CD4-positive, alpha-beta memory T cell (primary cell): ENCODE data around the gene CENATAC. TPM values are rescaled to one million over a fixed set of nuclear protein-coding genes. Genes with fewer than 3 reads are reported as not detected.

Source experiments
- CTCF ChIA-PET: fragments of 350-600 bp; sonication (Branson Sonifier 250); formaldehyde crosslinking; loops from one replicate; lab custom pipeline; 2021; ENCODE audit warnings: inconsistent platforms; ENCODE audit not compliant: partially characterized antibody; lab: Charles Lee
- POLR2A ChIA-PET: fragments of 350-600 bp; sonication (Branson Sonifier 250); formaldehyde crosslinking; loops from one replicate; lab custom pipeline; 2021; ENCODE audit not compliant: partially characterized antibody; lab: Charles Lee
- DNase-seq, 5 donors: peaks; one replicate each; pipeline versions ENCODE4 v3.0.0 to v3.0.0-alpha.2; 2020 to 2022; ENCODE audit warnings: mixed read lengths in 1 of 5
- H3K27ac ChIP-seq: one replicate; pipeline ENCODE4 v1.7.0; 2013; ENCODE audit warnings: low read depth, low read length
- H3K27me3 ChIP-seq: 2 replicates; pipeline ENCODE4 v1.7.0; 2013; ENCODE audit warnings: mild to moderate bottlenecking, low read length, moderate library complexity; ENCODE audit not compliant: insufficient read depth
- H3K36me3 ChIP-seq: 2 replicates; pipeline ENCODE4 v1.7.0; 2013; ENCODE audit warnings: mild to moderate bottlenecking, low read length, moderate library complexity; ENCODE audit not compliant: insufficient read depth
- H3K4me1 ChIP-seq: 2 replicates; pipeline ENCODE4 v1.7.0; 2013; ENCODE audit warnings: mild to moderate bottlenecking, low read length, moderate library complexity; ENCODE audit not compliant: insufficient read depth
- H3K4me3 ChIP-seq, 2 donors: one replicate each; pipeline ENCODE4 v1.7.0; 2013; ENCODE audit warnings: low read length in 2 of 2, mild to moderate bottlenecking in 1 of 2
- H3K9me3 ChIP-seq, 2 donors: one replicate each; pipeline ENCODE4 v1.7.0; 2013; ENCODE audit warnings: low read length in 2 of 2, control low read depth in 1 of 2; ENCODE audit not compliant: control insufficient read depth in 1 of 2
- H3K27ac Mint-ChIP-seq, 7 donors: one replicate each; pipeline ENCODE4 v1.8.0; 2020 to 2021; ENCODE audit warnings: mixed read lengths in 7 of 7, mild to moderate bottlenecking in 6 of 7, inconsistent platforms in 3 of 7, moderate library complexity in 3 of 7
- H3K27me3 Mint-ChIP-seq, 2 donors: one replicate each; pipeline ENCODE4 v1.8.0; 2020 to 2021; ENCODE audit warnings: mixed read lengths in 2 of 2
- H3K36me3 Mint-ChIP-seq, 2 donors: one replicate each; pipeline ENCODE4 v1.8.0; 2020 to 2021; ENCODE audit warnings: mixed read lengths in 2 of 2, inconsistent platforms in 1 of 2, mild to moderate bottlenecking in 1 of 2
- H3K4me1 Mint-ChIP-seq, 4 donors: one replicate each; pipeline ENCODE4 v1.8.0; 2020 to 2021; ENCODE audit warnings: mixed read lengths in 4 of 4, mild to moderate bottlenecking in 1 of 4
- H3K4me3 Mint-ChIP-seq, 8 donors: one replicate each; pipeline ENCODE4 v1.8.0; 2020 to 2021; ENCODE audit warnings: mixed read lengths in 8 of 8, mild to moderate bottlenecking in 7 of 8, moderate library complexity in 6 of 8, inconsistent platforms in 3 of 8
- H3K9me3 Mint-ChIP-seq, 8 donors: one replicate each; pipeline ENCODE4 v1.8.0; 2020 to 2021; ENCODE audit warnings: mixed read lengths in 8 of 8, mild to moderate bottlenecking in 5 of 8, inconsistent platforms in 3 of 8, moderate library complexity in 1 of 8
- intact Hi-C: fragments of 100-400 bp; cut with micrococcal nuclease; formaldehyde crosslinking; loops from one replicate; pipeline ENCODE4 v1.15.1; 2023
- polyA plus RNA-seq, 2 donors: library from polyadenylated mRNA; unstranded; fragments of 300-500 nt; fragmentation: Illumina TruSeq; gene quantifications; one replicate each; pipeline ENCODE4 v1.2.3, GENCODE V29; 2021
- total RNA-seq, 2 experiments: library from RNA; stranded (reverse); gene quantifications; one replicate each; pipeline ENCODE4 v1.2.3, GENCODE V29; 2021

CENATAC gene
- total and polyA plus RNA-seq, 4 experiments from 2014 or later: 13.3 to 114 (median 62.9) TPM

- ChIA-PET POLR2A (interaction anchor here (0.6 to 9.4 kb wide), 37 partner anchors 8 to 1839 kb away, joined by 3 to 170 read pairs (median 4); partner anchors contain the start of genes C2CD2L, CENATAC, CXCR5 and DDX6), CTCF (interaction anchor here (0.7 to 2.6 kb wide), 9 partner anchors 12 to 179 kb away, joined by 3 to 16 read pairs (median 3); partner anchors contain the start of genes CENATAC, DPAGT1, HYOU1 and SLC37A4)
- Mint-ChIP-seq H3K27me3 (no peaks in the 10 kb centered on the region), H3K36me3 (peaks cover 39 to 79% of the 10 kb centered on the region in 2 donors), H3K4me3 (peak within 1 kb of the TSS; percentile 94 to 100 (median 99)), H3K4me1 (peaks cover 21 to 73% (median 51%) of the 10 kb centered on the region in 4 donors), H3K27ac (peak within 1 kb of the TSS; percentile 98 to 100 (median 100)), H3K9me3 (no peaks in the 10 kb centered on the region)
- peak within 1 kb of the TSS; percentile 71 to 96 for H3K4me3 ChIP-seq
- DNase-seq: peak; percentile 96 to 98 (median 97)
- H3K36me3 ChIP-seq: peaks cover 47% of the 10 kb centered on the region
- H3K4me1 ChIP-seq: peaks cover 52% of the 10 kb centered on the region
- H3K9me3 ChIP-seq: no peaks in the 10 kb centered on the region
- H3K27me3 ChIP-seq: no peaks in the 10 kb centered on the region
- intact Hi-C loops: loop anchor here (1.0 to 5.0 kb wide), 9 partner anchors 12 to 581 kb away; partner anchors contain the start of genes CENATAC, DDX6, HINFP and HYOU1
- H3K27ac ChIP-seq: peak within 1 kb of the TSS; percentile 87
These were observed 20.4 kb downstream of the CENATAC start, which contains the start of the genes RPS25 and TRAPPC4 for GRCh38 chr11:119018074-119018938. TSS of gene RPS25 (minus strand) at chr11:119018343. CDS start at chr11:119018284, 59 bp downstream. TSS of gene TRAPPC4 (plus strand) at chr11:119018766. CDS start at chr11:119018796, 30 bp downstream.

- peaks cover 66% of the 10 kb centered on the region for H3K4me1 ChIP-seq
- peak overlapping the region; percentile 87 for H3K27ac ChIP-seq
- peaks cover 28 to 85% (median 57%) of the 10 kb centered on the region in 4 donors for H3K4me1 Mint-ChIP-seq
These were observed 22.1 kb downstream of the CENATAC start for GRCh38 chr11:119019996-119020395.

DNA sequence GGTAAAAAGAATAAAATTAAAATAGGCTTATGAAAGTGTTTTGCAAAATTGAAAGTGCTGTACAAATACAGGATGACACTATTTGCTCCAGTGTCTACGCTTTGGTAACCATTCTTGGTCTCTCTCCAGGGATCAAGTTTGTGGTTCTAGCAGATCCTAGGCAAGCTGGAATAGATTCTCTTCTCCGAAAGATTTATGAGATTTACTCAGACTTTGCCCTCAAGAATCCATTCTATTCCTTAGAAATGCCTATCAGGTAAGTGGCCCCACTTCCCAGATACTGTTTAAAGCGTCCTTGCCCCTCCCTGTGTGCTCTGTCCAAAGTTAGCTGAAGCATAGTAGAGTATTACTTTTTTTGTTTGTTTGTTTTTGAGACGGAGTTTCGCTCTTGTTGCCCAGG lies 23.7 kb downstream of the CENATAC start:
- no peaks in the 10 kb centered on the region for H3K9me3 ChIP-seq
- no peaks in the 10 kb centered on the region for H3K9me3 Mint-ChIP-seq
- peaks cover 24 to 72% (median 48%) of the 10 kb centered on the region in 4 donors for H3K4me1 Mint-ChIP-seq
- no peak overlapping the region for H3K27ac ChIP-seq
- no peaks in the 10 kb centered on the region for H3K27me3 Mint-ChIP-seq
- peak overlapping the region in 7 of 8 donors; percentile 17 to 100 (median 58) for H3K4me3 Mint-ChIP-seq
- no peak overlapping the region for H3K4me3 ChIP-seq
- H3K36me3 ChIP-seq: peaks cover 38% of the 10 kb centered on the region
- peaks cover 52% of the 10 kb centered on the region for H3K4me1 ChIP-seq
- no peak for DNase-seq
- peak overlapping the region in 5 of 7 donors; percentile 24 to 79 (median 58) for H3K27ac Mint-ChIP-seq
- intact Hi-C loops: no loop called here
- no peaks in the 10 kb centered on the region for H3K27me3 ChIP-seq
- CTCF ChIA-PET: interaction anchor here (1.2 kb wide), 1 partner anchor 35 kb away, joined by 4 read pairs; the partner anchor contains the start of gene HYOU1
- POLR2A ChIA-PET: interaction anchor here (0.8 to 9.3 kb wide), 5 partner anchors 7 to 185 kb away, joined by 3 to 135 read pairs (median 4); partner anchors contain the start of genes CBL, CENATAC and SLC37A4
- peaks cover 40 to 70% of the 10 kb centered on the region in 2 donors for H3K36me3 Mint-ChIP-seq

More at GRCh38 chr11:119019996-119020395, 22.1 kb downstream of the CENATAC start:
- no peaks in the 10 kb centered on the region for H3K27me3 Mint-ChIP-seq
- no peaks in the 10 kb centered on the region for H3K27me3 ChIP-seq
- H3K4me3 Mint-ChIP-seq: peak overlapping the region; percentile 94 to 100 (median 99)
- peak overlapping the region; percentile 98 to 100 (median 100) for H3K27ac Mint-ChIP-seq
- ChIA-PET CTCF (interaction anchor here (1.0 to 2.6 kb wide), 4 partner anchors 11 to 177 kb away, joined by 3 to 16 read pairs (median 5); partner anchors contain the start of gene SLC37A4), POLR2A (interaction anchor here (1.0 to 9.4 kb wide), 11 partner anchors 9 to 230 kb away, joined by 3 to 170 read pairs (median 13); partner anchors contain the start of genes C2CD2L, CENATAC, DDX6 and DPAGT1)
- intact Hi-C loops: loop anchor here (2.0 to 5.0 kb wide), 2 partner anchors 91 to 583 kb away; partner anchors contain the start of gene KMT2A
- H3K4me3 ChIP-seq: peak overlapping the region in 1 of 2 donors; percentile 71
- no peaks in the 10 kb centered on the region for H3K9me3 ChIP-seq
- DNase-seq: no peak
- H3K36me3 ChIP-seq: peaks cover 48% of the 10 kb centered on the region
- H3K9me3 Mint-ChIP-seq: no peaks in the 10 kb centered on the region
- peaks cover 43 to 81% of the 10 kb centered on the region in 2 donors for H3K36me3 Mint-ChIP-seq

GRCh38 chr11:119023741-119024140 lies 25.8 kb downstream of the CENATAC start:
- Histone ChIP-seq H3K36me3 (peaks cover 36% of the 10 kb centered on the region), H3K4me1 (peaks cover 47% of the 10 kb centered on the region), H3K27ac (no peak overlapping the region), H3K27me3 (no peaks in the 10 kb centered on the region), H3K9me3 (no peaks in the 10 kb centered on the region), H3K4me3 (no peak overlapping the region)
- peak overlapping the region in 2 of 8 donors; percentile 22 to 54 for H3K4me3 Mint-ChIP-seq
- no peaks in the 10 kb centered on the region for H3K27me3 Mint-ChIP-seq
- peaks cover 24 to 63% (median 44%) of the 10 kb centered on the region in 4 donors for H3K4me1 Mint-ChIP-seq
- no peaks in the 10 kb centered on the region for H3K9me3 Mint-ChIP-seq
- DNase-seq: no peak
- H3K27ac Mint-ChIP-seq: peak overlapping the region in 4 of 7 donors; percentile 1 to 58 (median 13)
- H3K36me3 Mint-ChIP-seq: peaks cover 34 to 50% of the 10 kb centered on the region in 2 donors
- intact Hi-C loops: no loop called here
- ChIA-PET CTCF (interaction anchor here (1.0 to 1.2 kb wide), 2 partner anchors 76 to 253 kb away, joined by 3 to 4 read pairs; no protein-coding TSS in a partner anchor), POLR2A (interaction anchor here (1.1 to 3.2 kb wide), 4 partner anchors 26 to 72 kb away, joined by 3 to 10 read pairs (median 6); partner anchors contain the start of genes CENATAC, HMBS and VPS11)

DNA sequence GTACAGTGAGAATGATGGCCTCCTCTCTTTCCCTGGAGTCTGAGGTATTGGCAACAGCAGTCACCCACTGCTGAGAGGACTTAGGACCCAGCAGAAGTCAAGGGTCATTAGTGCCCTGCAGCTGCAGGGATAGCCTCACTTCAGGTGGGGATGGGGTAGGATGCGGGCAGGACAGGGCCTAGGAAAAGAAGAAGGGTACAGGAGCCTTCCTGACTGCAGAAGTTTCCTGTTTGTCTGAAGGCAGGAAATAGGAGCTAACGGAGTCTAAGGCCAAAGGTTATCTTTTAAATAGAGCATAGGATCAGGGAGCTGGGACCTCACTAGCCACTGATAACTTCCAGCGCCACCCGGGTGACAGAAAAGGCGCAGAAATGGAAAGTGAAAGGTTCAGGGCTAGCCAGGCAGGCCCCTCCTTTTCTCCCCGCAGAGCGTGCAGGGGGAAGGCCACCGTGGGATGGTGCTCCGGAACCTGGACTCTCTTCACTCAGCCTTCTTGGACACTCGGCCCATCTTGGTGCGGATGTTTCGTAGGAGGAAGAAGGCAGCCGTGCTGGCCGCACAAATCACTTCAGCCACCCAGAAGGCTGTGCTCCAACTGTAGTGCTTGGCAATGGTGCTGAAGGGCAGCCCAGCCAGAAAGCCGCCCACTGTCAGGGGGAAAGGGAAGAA lies 26.6 kb downstream of the CENATAC start:
- Histone ChIP-seq H3K27ac (no peak overlapping the region), H3K9me3 (no peaks in the 10 kb centered on the region), H3K36me3 (peaks cover 36% of the 10 kb centered on the region), H3K4me3 (no peak overlapping the region), H3K4me1 (peaks cover 55% of the 10 kb centered on the region), H3K27me3 (no peaks in the 10 kb centered on the region)
- intact Hi-C loops: no loop called here
- Mint-ChIP-seq H3K27ac (peak overlapping the region in 4 of 7 donors; percentile 68 to 75 (median 71)), H3K9me3 (no peaks in the 10 kb centered on the region), H3K27me3 (no peaks in the 10 kb centered on the region), H3K4me3 (peak overlapping the region in 1 of 8 donors; percentile 6), H3K36me3 (peaks cover 34 to 48% of the 10 kb centered on the region in 2 donors), H3K4me1 (peaks cover 30 to 65% (median 49%) of the 10 kb centered on the region in 4 donors)
- no peak for DNase-seq
- CTCF ChIA-PET: no interaction called here
- POLR2A ChIA-PET: interaction anchor here (1.0 to 2.4 kb wide), 4 partner anchors 42 to 97 kb away, joined by 3 to 7 read pairs (median 4); partner anchors contain the start of genes HINFP and HMBS

DNA sequence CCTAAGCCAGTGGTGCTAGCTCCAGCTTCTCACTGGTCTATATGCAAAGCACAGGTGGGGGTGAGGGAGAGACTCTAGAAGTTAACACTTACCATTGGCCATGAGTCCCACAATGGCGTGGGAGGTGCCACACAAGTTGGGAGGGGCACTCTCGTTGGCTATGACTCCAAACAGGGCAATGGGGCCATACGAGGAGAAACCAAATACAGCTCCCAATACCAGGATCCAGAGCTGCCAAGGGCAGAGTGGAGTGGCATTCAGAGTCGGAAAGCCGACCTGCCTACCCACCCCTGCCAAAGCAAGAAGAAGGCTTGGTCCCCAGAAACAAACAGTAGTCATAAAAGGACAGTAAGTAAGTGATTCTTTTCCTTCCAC lies 27.1 kb downstream of the CENATAC start:
- Mint-ChIP-seq H3K9me3 (no peaks in the 10 kb centered on the region), H3K27me3 (no peaks in the 10 kb centered on the region), H3K36me3 (peaks cover 32 to 43% of the 10 kb centered on the region in 2 donors), H3K4me1 (peaks cover 28 to 65% (median 48%) of the 10 kb centered on the region in 4 donors), H3K4me3 (no peak overlapping the region), H3K27ac (peak overlapping the region in 6 of 7 donors; percentile 37 to 71 (median 69))
- H3K4me3 ChIP-seq: no peak overlapping the region
- no peaks in the 10 kb centered on the region for H3K9me3 ChIP-seq
- ChIA-PET POLR2A (interaction anchor here (1.0 to 2.4 kb wide), 4 partner anchors 42 to 96 kb away, joined by 3 to 7 read pairs (median 4); partner anchors contain the start of genes HINFP and HMBS), CTCF (no interaction called here)
- no peak overlapping the region for H3K27ac ChIP-seq
- no peak for DNase-seq
- intact Hi-C loops: no loop called here
- peaks cover 55% of the 10 kb centered on the region for H3K4me1 ChIP-seq
- peaks cover 36% of the 10 kb centered on the region for H3K36me3 ChIP-seq
- H3K27me3 ChIP-seq: no peaks in the 10 kb centered on the region
